ENCODE measurements around the gene SETD5. TPM values are rescaled to one million over a fixed set of nuclear protein-coding genes. Genes with fewer than 3 reads are reported as not detected.

SETD5 gene
- total RNA-seq, 1 donor from 2014 or later = 233 TPM

GRCh38 chr3:9390265-9390888, 7.0 kb upstream of the SETD5 start:
- no peak overlapping the region for H3K27ac Mint-ChIP-seq
- no peaks in the 10 kb centered on the region for H3K27me3 Mint-ChIP-seq
- peaks cover 37% of the 10 kb centered on the region for H3K36me3 Mint-ChIP-seq (ENCODE audit: insufficient read depth)
- H3K4me3 Mint-ChIP-seq (ENCODE audit: low read depth) = no peak overlapping the region
- TF ChIP-seq CTCF (IDR thresholded peaks at IDR 0.05; ENCODE audit: unreplicated experiment) = no peak
- no peaks in the 10 kb centered on the region for H3K9me3 Mint-ChIP-seq (ENCODE audit: low read depth)
- DNase-seq (ENCODE audit: low spot score, unreplicated experiment) = no peak
- peaks cover 27% of the 10 kb centered on the region for H3K4me1 Mint-ChIP-seq (ENCODE audit: low read depth)

- no peak overlapping the region for H3K4me3 Mint-ChIP-seq (ENCODE audit: low read depth)
- no peak for TF ChIP-seq CTCF (IDR thresholded peaks at IDR 0.05; ENCODE audit: unreplicated experiment)
- no peaks in the 10 kb centered on the region for H3K9me3 Mint-ChIP-seq (ENCODE audit: low read depth)
- H3K4me1 Mint-ChIP-seq (ENCODE audit: low read depth) = peaks cover 32% of the 10 kb centered on the region
- no peak for DNase-seq (ENCODE audit: low spot score, unreplicated experiment)
- H3K27me3 Mint-ChIP-seq = no peaks in the 10 kb centered on the region
- H3K36me3 Mint-ChIP-seq (ENCODE audit: insufficient read depth) = peaks cover 31% of the 10 kb centered on the region
- H3K27ac Mint-ChIP-seq = peak overlapping the region; percentile 73
These were observed 5.4 kb upstream of the SETD5 start for GRCh38 chr3:9392041-9392440.

GRCh38 chr3:9395570-9396300, 1.7 kb upstream of the SETD5 start:
- DNase-seq (ENCODE audit: low spot score, unreplicated experiment) = no peak
- peak overlapping the region; percentile 97 for H3K4me3 Mint-ChIP-seq (ENCODE audit: low read depth)
- H3K36me3 Mint-ChIP-seq (ENCODE audit: insufficient read depth) = peaks cover 14% of the 10 kb centered on the region
- peak overlapping the region; percentile 99 for H3K27ac Mint-ChIP-seq
- H3K4me1 Mint-ChIP-seq (ENCODE audit: low read depth) = peaks cover 49% of the 10 kb centered on the region
- no peak for TF ChIP-seq CTCF (IDR thresholded peaks at IDR 0.05; ENCODE audit: unreplicated experiment)
- no peaks in the 10 kb centered on the region for H3K9me3 Mint-ChIP-seq (ENCODE audit: low read depth)
- H3K27me3 Mint-ChIP-seq = no peaks in the 10 kb centered on the region

GRCh38 chr3:9396301-9396631, 1.1 kb upstream of the SETD5 start:
- Mint-ChIP-seq H3K4me3 (ENCODE audit: low read depth) (peak overlapping the region; percentile 97), H3K27ac (peak overlapping the region; percentile 99), H3K36me3 (ENCODE audit: insufficient read depth) (peaks cover 12% of the 10 kb centered on the region), H3K9me3 (ENCODE audit: low read depth) (no peaks in the 10 kb centered on the region), H3K27me3 (no peaks in the 10 kb centered on the region), H3K4me1 (ENCODE audit: low read depth) (peaks cover 54% of the 10 kb centered on the region)
- no peak for TF ChIP-seq CTCF (IDR thresholded peaks at IDR 0.05; ENCODE audit: unreplicated experiment)
- no peak for DNase-seq (ENCODE audit: low spot score, unreplicated experiment)

GRCh38 chr3:9396632-9397331, 633 bp upstream of the SETD5 start:
- H3K36me3 Mint-ChIP-seq (ENCODE audit: insufficient read depth) = peaks cover 6% of the 10 kb centered on the region
- no peaks in the 10 kb centered on the region for H3K9me3 Mint-ChIP-seq (ENCODE audit: low read depth)
- no peak for TF ChIP-seq CTCF (IDR thresholded peaks at IDR 0.05; ENCODE audit: unreplicated experiment)
- peak; percentile 99 for DNase-seq (ENCODE audit: low spot score, unreplicated experiment)
- H3K4me1 Mint-ChIP-seq (ENCODE audit: low read depth) = peaks cover 54% of the 10 kb centered on the region
- H3K27ac Mint-ChIP-seq = peak overlapping the region; percentile 100
- H3K4me3 Mint-ChIP-seq (ENCODE audit: low read depth) = peak overlapping the region; percentile 97
- H3K27me3 Mint-ChIP-seq = no peaks in the 10 kb centered on the region

All from progenitor cell of endocrine pancreas (in vitro differentiated cells).